Adipocyte (in vitro differentiated cells): ENCODE measurements around the gene NAT10.

Experiments
- DNase-seq: peaks from one replicate; pipeline ENCODE4 v3.0.0-alpha.2; 2015; ENCODE audit warnings: low read depth
- H3K27me3 ChIP-seq: replicated peaks from 2 replicates; pipeline ENCODE4 v1.7.0; 2013; ENCODE audit warnings: mild to moderate bottlenecking, low read length, moderate library complexity; ENCODE audit not compliant: control insufficient read depth, insufficient read depth
- H3K36me3 ChIP-seq: 2 replicates; pipeline ENCODE4 v1.7.0; 2013; ENCODE audit warnings: low read length, mild to moderate bottlenecking, moderate library complexity; ENCODE audit not compliant: control insufficient read depth, insufficient read depth, severe bottlenecking
- H3K4me1 ChIP-seq: 2 replicates; pipeline ENCODE4 v1.7.0; 2013; ENCODE audit warnings: mild to moderate bottlenecking, low read length, moderate library complexity; ENCODE audit not compliant: control insufficient read depth, insufficient read depth
- H3K4me3 ChIP-seq: 2 replicates; pipeline ENCODE4 v1.7.0; 2013; ENCODE audit warnings: mild to moderate bottlenecking, low read length, moderate library complexity
- H3K9ac ChIP-seq: 2 replicates; pipeline ENCODE4 v1.7.0; 2013; ENCODE audit warnings: mild to moderate bottlenecking, low read length, moderate library complexity
- H3K9me3 ChIP-seq: 2 replicates; pipeline ENCODE4 v1.7.0; 2013; ENCODE audit warnings: mild to moderate bottlenecking, low read length, moderate library complexity; ENCODE audit not compliant: control insufficient read depth

NAT10 gene

DNA sequence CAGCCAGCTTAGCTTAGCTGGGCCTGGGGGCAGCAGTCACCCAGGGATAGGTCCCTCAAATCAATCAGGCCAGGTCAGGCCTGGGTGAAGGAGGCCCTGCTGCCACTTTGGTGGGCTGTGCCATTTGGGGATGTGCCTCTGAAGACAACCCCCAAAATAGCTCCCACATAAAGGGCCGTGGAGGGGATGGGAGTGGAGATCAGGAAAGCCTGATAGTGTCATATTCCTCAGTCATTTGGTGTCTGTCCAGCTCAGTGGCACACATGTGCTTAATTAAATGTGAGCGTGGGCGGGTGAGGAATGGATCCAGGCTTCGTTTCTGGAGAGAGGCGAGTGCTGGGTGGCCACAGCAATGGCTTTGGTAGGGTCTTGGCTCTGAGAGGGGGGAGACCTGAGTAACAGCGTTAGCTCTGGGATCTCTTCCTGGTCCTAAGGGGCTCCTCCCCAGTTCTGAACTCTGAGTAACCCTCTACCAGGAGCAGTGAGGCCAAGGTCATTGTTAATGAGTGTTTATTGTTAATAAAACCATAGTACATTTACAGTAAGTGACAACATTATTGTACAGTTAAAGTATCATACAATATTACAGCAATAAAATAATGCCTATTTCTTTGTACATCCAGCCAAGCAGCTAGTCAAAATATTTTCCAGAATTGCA, 45.2 kb downstream of the NAT10 start:
- no peak overlapping the region for H3K4me3 ChIP-seq
- H3K27me3 ChIP-seq = no peaks in the 10 kb centered on the region
- DNase-seq = peak; percentile 65
- peaks cover 86% of the 10 kb centered on the region for H3K36me3 ChIP-seq
- peaks cover 22% of the 10 kb centered on the region for H3K4me1 ChIP-seq
- no peak overlapping the region for H3K9ac ChIP-seq
- no peaks in the 10 kb centered on the region for H3K9me3 ChIP-seq

DNA sequence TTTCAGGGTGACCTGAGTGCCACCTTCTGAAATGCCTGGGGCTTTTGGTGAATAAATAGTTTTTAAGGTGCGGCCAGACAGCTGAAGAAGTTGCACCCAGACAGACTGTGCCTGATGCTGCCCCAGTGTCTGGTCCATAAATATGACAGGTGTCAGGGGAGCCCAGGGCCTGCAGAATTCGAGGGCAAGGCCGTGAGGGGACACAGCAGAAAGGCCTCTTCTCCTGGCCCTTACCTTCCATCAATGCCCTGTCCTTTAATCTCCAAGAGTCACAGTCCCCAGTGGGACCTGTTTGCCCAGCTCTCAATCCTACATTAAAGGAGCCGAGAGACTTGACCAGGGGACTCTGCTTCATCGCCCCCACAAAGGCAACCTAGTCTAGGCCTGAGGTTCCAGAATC, 45.7 kb downstream of the NAT10 start:
- peaks cover 84% of the 10 kb centered on the region for H3K36me3 ChIP-seq
- H3K27me3 ChIP-seq = no peaks in the 10 kb centered on the region
- H3K9ac ChIP-seq = no peak overlapping the region
- no peaks in the 10 kb centered on the region for H3K9me3 ChIP-seq
- peaks cover 22% of the 10 kb centered on the region for H3K4me1 ChIP-seq
- DNase-seq = no peak
- H3K4me3 ChIP-seq = no peak overlapping the region

GRCh38 chr11:34151916-34152845, 46.8 kb downstream of the NAT10 start:
- no peak for DNase-seq
- Histone ChIP-seq H3K9ac (no peak overlapping the region), H3K36me3 (peaks cover 73% of the 10 kb centered on the region)

DNA sequence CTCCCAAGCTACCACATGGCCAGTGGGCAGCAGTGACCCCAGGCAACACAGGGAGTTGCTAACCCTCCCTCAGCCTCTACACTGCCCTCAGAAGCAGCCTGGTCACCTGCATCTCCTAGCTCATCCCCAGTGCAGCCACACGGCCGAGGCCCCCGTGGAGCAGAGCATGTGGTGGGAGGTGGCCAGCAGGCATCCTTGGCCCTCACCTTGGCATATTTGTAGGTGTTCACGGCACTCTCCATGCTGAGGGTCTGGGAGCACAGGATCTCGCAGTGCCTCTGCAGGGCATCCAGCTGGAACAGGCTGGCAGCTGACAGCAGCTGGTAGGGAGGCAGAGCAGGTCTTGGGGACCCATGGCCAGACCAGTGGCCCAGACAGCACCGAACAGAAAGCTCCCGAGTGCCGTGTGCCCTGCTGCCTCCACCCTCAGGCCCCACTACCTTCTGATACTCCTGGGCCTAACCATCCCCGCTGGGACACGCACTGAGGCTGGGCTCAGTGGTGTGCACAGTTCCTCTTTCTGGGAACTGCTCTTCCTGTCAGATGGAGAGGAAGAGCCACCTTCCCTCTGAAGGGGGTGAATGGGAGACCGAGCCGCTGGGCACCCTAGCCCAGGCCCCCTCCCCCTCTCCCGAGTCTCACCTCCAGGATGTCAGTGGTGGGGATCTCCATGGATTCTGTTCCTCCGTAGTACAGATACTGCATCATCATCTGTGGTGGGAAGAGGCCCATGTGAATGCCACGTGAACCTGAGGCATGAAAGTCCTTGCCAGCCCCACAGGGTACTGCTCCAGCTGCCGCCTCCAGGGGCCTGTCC, 48.8 kb downstream of the NAT10 start:
- Histone ChIP-seq H3K9ac (no peak overlapping the region), H3K4me1 (peaks cover 11% of the 10 kb centered on the region), H3K36me3 (peaks cover 66% of the 10 kb centered on the region), H3K27me3 (no peaks in the 10 kb centered on the region), H3K9me3 (no peaks in the 10 kb centered on the region), H3K4me3 (no peak overlapping the region)
- DNase-seq = no peak

More at GRCh38 chr11:34151916-34152845, 46.8 kb downstream of the NAT10 start:
- Histone ChIP-seq H3K4me1 (peaks cover 22% of the 10 kb centered on the region), H3K4me3 (no peak overlapping the region), H3K27me3 (no peaks in the 10 kb centered on the region), H3K9me3 (no peaks in the 10 kb centered on the region)

GRCh38 chr11:34155057-34155756, 49.8 kb downstream of the NAT10 start:
- Histone ChIP-seq H3K4me1 (peaks cover 9% of the 10 kb centered on the region), H3K27me3 (no peaks in the 10 kb centered on the region), H3K4me3 (no peak overlapping the region), H3K9me3 (no peaks in the 10 kb centered on the region), H3K36me3 (peaks cover 67% of the 10 kb centered on the region), H3K9ac (no peak overlapping the region)
- no peak for DNase-seq

DNA sequence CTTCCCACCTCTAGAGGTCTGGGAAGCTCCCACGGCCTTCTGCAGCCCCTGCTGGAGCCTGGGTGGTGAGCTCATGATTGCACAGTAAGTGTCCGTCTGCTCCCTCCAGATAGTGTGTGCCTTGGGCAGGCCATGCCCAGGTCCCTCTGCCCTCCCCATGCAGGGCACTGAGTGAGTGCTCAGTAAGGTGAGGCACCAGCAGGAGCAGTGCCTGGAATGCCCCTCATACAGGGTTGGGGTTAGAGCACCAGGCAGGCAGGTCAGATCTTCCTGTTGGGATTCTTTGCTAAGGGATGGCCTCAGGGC, 50.3 kb downstream of the NAT10 start:
- Histone ChIP-seq H3K9ac (no peak overlapping the region), H3K4me3 (no peak overlapping the region), H3K36me3 (peaks cover 63% of the 10 kb centered on the region), H3K9me3 (no peaks in the 10 kb centered on the region), H3K4me1 (peaks cover 4% of the 10 kb centered on the region), H3K27me3 (no peaks in the 10 kb centered on the region)
- no peak for DNase-seq

GRCh38 chr11:34157163-34157562, 51.7 kb downstream of the NAT10 start:
- no peak overlapping the region for H3K4me3 ChIP-seq
- H3K9ac ChIP-seq = no peak overlapping the region
- no peaks in the 10 kb centered on the region for H3K4me1 ChIP-seq
- peaks cover 51% of the 10 kb centered on the region for H3K36me3 ChIP-seq
- no peaks in the 10 kb centered on the region for H3K27me3 ChIP-seq
- no peaks in the 10 kb centered on the region for H3K9me3 ChIP-seq
- no peak for DNase-seq

DNA sequence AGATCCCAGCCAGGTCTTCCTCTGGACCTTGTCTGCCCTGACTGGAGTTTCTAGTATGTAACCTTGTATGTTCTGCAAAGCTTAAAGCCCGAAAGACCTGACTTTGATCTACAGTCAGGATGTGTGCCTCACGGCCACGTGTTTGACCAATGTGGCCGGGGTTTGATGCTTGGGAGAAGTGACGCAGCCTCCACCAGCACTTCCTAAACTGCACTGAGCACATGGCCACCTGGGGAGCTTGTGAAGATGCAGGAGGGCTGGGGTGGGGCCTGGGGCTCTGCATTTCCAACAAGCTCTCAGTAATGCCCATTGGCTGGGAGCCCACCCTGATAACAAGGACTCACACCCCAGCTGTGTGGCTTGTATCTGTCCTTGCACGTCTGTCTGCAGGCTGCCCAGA, 53.2 kb downstream of the NAT10 start:
- H3K4me1 ChIP-seq = no peaks in the 10 kb centered on the region
- H3K9me3 ChIP-seq = no peaks in the 10 kb centered on the region
- H3K36me3 ChIP-seq = peaks cover 37% of the 10 kb centered on the region
- H3K27me3 ChIP-seq = no peaks in the 10 kb centered on the region
- H3K9ac ChIP-seq = no peak overlapping the region
- H3K4me3 ChIP-seq = no peak overlapping the region
- DNase-seq = no peak

GRCh38 chr11:34160049-34160721, 54.8 kb downstream of the NAT10 start:
- peaks cover 26% of the 10 kb centered on the region for H3K36me3 ChIP-seq
- no peak overlapping the region for H3K4me3 ChIP-seq
- H3K4me1 ChIP-seq = no peaks in the 10 kb centered on the region
- H3K27me3 ChIP-seq = no peaks in the 10 kb centered on the region
- DNase-seq = no peak
- no peak overlapping the region for H3K9ac ChIP-seq
- no peaks in the 10 kb centered on the region for H3K9me3 ChIP-seq

DNA sequence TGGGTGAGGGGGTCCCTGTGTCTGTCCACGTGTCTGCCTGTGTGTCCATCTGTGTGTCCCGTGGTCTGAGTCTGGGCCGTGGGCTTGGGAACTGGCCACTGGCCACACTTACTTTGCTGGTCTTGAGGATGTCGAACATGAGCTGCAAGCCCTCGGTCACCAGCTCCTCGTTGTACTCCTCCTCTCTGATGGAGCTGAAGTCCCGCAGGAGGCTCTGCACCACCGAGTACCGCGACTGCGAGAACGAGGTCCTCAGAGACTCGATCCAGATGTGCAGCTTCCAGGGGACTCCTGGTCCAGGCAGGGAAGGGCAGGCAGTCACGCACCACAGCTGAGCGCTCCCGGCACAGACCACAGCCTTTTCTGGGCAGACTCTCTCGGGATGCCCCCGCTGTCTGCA, 55.4 kb downstream of the NAT10 start:
- peaks cover 22% of the 10 kb centered on the region for H3K36me3 ChIP-seq
- no peaks in the 10 kb centered on the region for H3K9me3 ChIP-seq
- DNase-seq = no peak
- H3K27me3 ChIP-seq = no peaks in the 10 kb centered on the region
- no peak overlapping the region for H3K9ac ChIP-seq
- no peak overlapping the region for H3K4me3 ChIP-seq
- no peaks in the 10 kb centered on the region for H3K4me1 ChIP-seq
